ENCODE measurements around the gene KTI12. TPM values are rescaled to one million over a fixed set of nuclear protein-coding genes. Genes with fewer than 3 reads are reported as not detected.
"Not testable (repeated sequence)": the region's sequence is repeated elsewhere in the genome, so short reads cannot be mapped to it uniquely, and the experiment has no call there.

Gene KTI12
- total RNA-seq, 1 experiment from 2014 or later: 9.1 TPM

DNA sequence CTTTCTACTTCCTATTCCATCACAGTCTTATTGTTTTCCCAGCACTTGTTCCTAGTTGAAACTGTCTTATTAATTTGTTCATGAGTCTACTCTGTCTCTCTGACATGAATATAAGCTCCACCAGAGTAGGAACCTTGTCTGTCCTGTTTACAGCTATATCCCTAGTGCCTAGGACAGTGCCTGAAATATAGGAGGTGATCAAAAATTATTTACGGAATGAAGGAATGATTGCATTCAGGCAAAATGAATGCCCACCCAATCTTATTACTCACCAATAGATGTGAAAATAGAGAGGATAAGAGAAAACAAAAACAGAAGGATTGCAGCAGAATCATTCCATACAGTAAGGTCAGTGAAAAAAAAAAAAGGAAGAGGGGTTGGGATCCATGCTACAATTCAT, 20.3 kb upstream of the KTI12 start:
- no peak for TF ChIP-seq CTCF (IDR thresholded peaks at IDR 0.05; ENCODE audit: unreplicated experiment)
- Mint-ChIP-seq H3K4me3 (ENCODE audit: low read depth, unreplicated experiment) (peak overlapping the region; percentile 93), H3K27me3 (ENCODE audit: unreplicated experiment) (no peaks in the 10 kb centered on the region), H3K27ac (ENCODE audit: unreplicated experiment) (peak overlapping the region; percentile 83), H3K9me3 (ENCODE audit: low read depth, unreplicated experiment) (no peaks in the 10 kb centered on the region), H3K4me1 (ENCODE audit: low read depth, unreplicated experiment) (peaks cover 33% of the 10 kb centered on the region), H3K36me3 (ENCODE audit: insufficient read depth, unreplicated experiment) (peaks cover 68% of the 10 kb centered on the region)
- no TSS peak for BruUV-seq (replicated peaks)
- intact Hi-C loops (cut with micrococcal nuclease; ENCODE audit: unreplicated experiment): no loop called here
- CTCF ChIA-PET: no interaction called here
- DNase-seq: no peak

GRCh38 chr1:52049337-52049736, 15.7 kb upstream of the KTI12 start:
- intact Hi-C loops (cut with micrococcal nuclease; ENCODE audit: unreplicated experiment); H3K9me3 Mint-ChIP-seq (ENCODE audit: low read depth, unreplicated experiment); H3K27me3 Mint-ChIP-seq (ENCODE audit: unreplicated experiment); BruUV-seq (replicated peaks); H3K4me3 Mint-ChIP-seq (ENCODE audit: low read depth, unreplicated experiment); DNase-seq; CTCF ChIA-PET; H3K27ac Mint-ChIP-seq (ENCODE audit: unreplicated experiment): not testable (repeated sequence)
- Mint-ChIP-seq H3K4me1 (ENCODE audit: low read depth, unreplicated experiment) (peaks cover 19% of the 10 kb centered on the region), H3K36me3 (ENCODE audit: insufficient read depth, unreplicated experiment) (peaks cover 40% of the 10 kb centered on the region)

DNA sequence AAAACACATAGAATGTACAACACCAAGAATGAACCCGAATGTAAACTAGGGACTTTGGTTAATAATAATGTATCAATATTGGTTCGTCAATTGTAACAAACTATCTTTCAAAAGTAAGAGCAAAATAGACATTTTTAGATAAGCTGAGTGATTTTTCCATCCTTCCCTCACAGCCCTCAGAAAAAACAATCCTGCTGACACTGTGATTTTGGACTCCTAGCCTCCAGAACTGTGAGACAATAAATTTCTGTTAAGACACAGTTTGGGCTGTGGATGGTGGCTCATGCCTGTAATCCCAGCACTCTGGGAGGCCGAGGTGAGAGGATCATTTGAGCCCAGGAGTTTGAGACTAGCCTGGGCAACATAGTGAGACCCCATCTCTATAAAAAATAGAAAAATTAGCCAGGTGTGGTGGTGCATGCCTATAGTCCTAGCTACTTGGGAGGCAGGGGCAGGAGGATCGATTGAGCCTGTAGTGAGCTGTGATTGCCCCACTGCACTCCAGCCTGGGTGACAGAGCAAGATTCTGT, 12.1 kb upstream of the KTI12 start:
- H3K9me3 Mint-ChIP-seq (ENCODE audit: low read depth, unreplicated experiment); H3K27me3 Mint-ChIP-seq (ENCODE audit: unreplicated experiment); intact Hi-C loops (cut with micrococcal nuclease; ENCODE audit: unreplicated experiment); DNase-seq; H3K27ac Mint-ChIP-seq (ENCODE audit: unreplicated experiment); H3K4me1 Mint-ChIP-seq (ENCODE audit: low read depth, unreplicated experiment); CTCF ChIA-PET; H3K4me3 Mint-ChIP-seq (ENCODE audit: low read depth, unreplicated experiment); BruUV-seq (replicated peaks): not testable (repeated sequence)
- H3K36me3 Mint-ChIP-seq (ENCODE audit: insufficient read depth, unreplicated experiment): peaks cover 22% of the 10 kb centered on the region

GRCh38 chr1:52045236-52045635, 11.6 kb upstream of the KTI12 start:
- TF ChIP-seq CTCF (IDR thresholded peaks at IDR 0.05; ENCODE audit: unreplicated experiment): no peak
- CTCF ChIA-PET: no interaction called here
- intact Hi-C loops (cut with micrococcal nuclease; ENCODE audit: unreplicated experiment): no loop called here
- no peaks in the 10 kb centered on the region for H3K27me3 Mint-ChIP-seq (ENCODE audit: unreplicated experiment)
- H3K4me1 Mint-ChIP-seq (ENCODE audit: low read depth, unreplicated experiment): no peaks in the 10 kb centered on the region
- H3K27ac Mint-ChIP-seq (ENCODE audit: unreplicated experiment): no peak overlapping the region
- no peak overlapping the region for H3K4me3 Mint-ChIP-seq (ENCODE audit: low read depth, unreplicated experiment)
- no peak for DNase-seq
- H3K9me3 Mint-ChIP-seq (ENCODE audit: low read depth, unreplicated experiment): no peaks in the 10 kb centered on the region
- H3K36me3 Mint-ChIP-seq (ENCODE audit: insufficient read depth, unreplicated experiment): peaks cover 23% of the 10 kb centered on the region
- BruUV-seq (replicated peaks): no TSS peak

GRCh38 chr1:52041551-52042185, 8.1 kb upstream of the KTI12 start:
- Mint-ChIP-seq H3K27me3 (ENCODE audit: unreplicated experiment) (no peaks in the 10 kb centered on the region), H3K4me1 (ENCODE audit: low read depth, unreplicated experiment) (no peaks in the 10 kb centered on the region), H3K36me3 (ENCODE audit: insufficient read depth, unreplicated experiment) (peaks cover 28% of the 10 kb centered on the region), H3K4me3 (ENCODE audit: low read depth, unreplicated experiment) (no peak overlapping the region), H3K9me3 (ENCODE audit: low read depth, unreplicated experiment) (no peaks in the 10 kb centered on the region), H3K27ac (ENCODE audit: unreplicated experiment) (no peak overlapping the region)
- BruUV-seq (replicated peaks): no TSS peak
- DNase-seq: no peak
- CTCF ChIA-PET: interaction anchor here (0.5 kb wide), 1 partner anchor 70 kb away, joined by 5 read pairs; no protein-coding TSS in a partner anchor
- intact Hi-C loops (cut with micrococcal nuclease; ENCODE audit: unreplicated experiment): no loop called here
- TF ChIP-seq CTCF (IDR thresholded peaks at IDR 0.05; ENCODE audit: unreplicated experiment): no peak

All from Calu3 (cell line).